Duodenal mucosa (tissue), 2 donors: Measurements from ENCODE around the gene ZNF500.

Source experiments
- H3K27ac ChIP-seq: one replicate; pipeline ENCODE4 v1.7.0; 2013; ENCODE audit warnings: low read depth, low read length
- H3K27me3 ChIP-seq, 2 donors: one replicate each; pipeline ENCODE4 v1.7.0; 2013; ENCODE audit warnings: low read length in 2 of 2, control low read depth in 1 of 2; ENCODE audit not compliant: insufficient read depth in 2 of 2, control insufficient read depth in 1 of 2
- H3K36me3 ChIP-seq, 2 donors: one replicate each; pipeline ENCODE4 v1.7.0; 2013; ENCODE audit warnings: low read length in 2 of 2, control low read depth in 1 of 2; ENCODE audit not compliant: insufficient read depth in 2 of 2, control insufficient read depth in 1 of 2
- H3K4me1 ChIP-seq, 2 donors: one replicate each; pipeline ENCODE4 v1.7.0; 2013; ENCODE audit warnings: low read length in 2 of 2, control low read depth in 1 of 2; ENCODE audit not compliant: insufficient read depth in 2 of 2, control insufficient read depth in 1 of 2
- H3K4me3 ChIP-seq, 2 donors: one replicate each; pipeline ENCODE4 v1.7.0; 2013; ENCODE audit warnings: low read length in 2 of 2, low read depth in 1 of 2
- H3K9ac ChIP-seq, 2 donors: one replicate each; pipeline ENCODE4 v1.7.0; 2013; ENCODE audit warnings: low read length in 2 of 2, low read depth in 1 of 2
- H3K9me3 ChIP-seq, 2 donors: one replicate each; pipeline ENCODE4 v1.7.0; 2013; ENCODE audit warnings: low read length in 2 of 2, control low read depth in 1 of 2; ENCODE audit not compliant: control insufficient read depth in 1 of 2

ZNF500 gene

DNA sequence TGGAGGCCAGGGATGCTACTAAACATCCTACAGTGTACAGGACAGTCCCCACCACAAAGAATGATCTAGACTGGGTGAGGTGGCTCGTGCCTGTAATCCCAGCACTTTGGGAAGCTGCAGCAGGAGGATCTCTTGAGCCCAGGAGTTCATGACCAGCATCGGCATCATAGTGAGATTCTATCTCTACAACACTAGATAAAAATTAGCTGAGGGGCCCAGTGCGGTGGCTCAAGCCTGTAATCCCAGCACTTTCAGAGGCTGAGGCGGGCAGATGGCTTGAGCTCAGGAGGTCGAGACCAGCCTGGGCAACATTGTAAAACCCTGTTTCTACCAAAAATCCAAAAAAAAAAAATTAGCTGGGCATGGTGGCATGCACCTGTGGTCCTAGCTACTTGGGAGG is 5.4 kb upstream of the ZNF500 start:
- Histone ChIP-seq H3K4me1 (peaks cover 10 to 17% of the 10 kb centered on the region in 2 donors), H3K9ac (no peak overlapping the region), H3K27me3 (no peaks in the 10 kb centered on the region), H3K9me3 (no peaks in the 10 kb centered on the region), H3K36me3 (no peaks in the 10 kb centered on the region), H3K4me3 (no peak overlapping the region), H3K27ac (no peak overlapping the region)

DNA sequence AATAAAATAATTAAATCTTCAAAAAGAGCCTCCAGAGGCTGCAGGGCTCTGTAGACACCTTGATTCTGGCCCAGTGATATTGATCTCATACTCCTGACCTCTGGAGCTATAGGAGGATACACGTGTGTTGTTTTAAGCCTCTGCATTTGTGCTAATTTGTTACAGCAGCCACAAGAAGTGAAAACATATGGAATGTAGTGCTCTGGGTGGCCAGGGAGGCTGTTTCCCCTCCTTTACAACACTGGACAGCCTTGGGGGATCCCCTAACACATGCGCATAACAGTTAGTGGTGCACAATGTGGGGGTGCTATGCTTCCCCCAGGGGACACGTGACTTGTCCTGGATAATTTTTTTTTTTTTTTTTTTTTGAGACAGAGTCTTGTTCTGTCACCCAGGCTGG is 4.7 kb upstream of the ZNF500 start:
- no peaks in the 10 kb centered on the region for H3K9me3 ChIP-seq
- no peaks in the 10 kb centered on the region for H3K27me3 ChIP-seq
- no peak overlapping the region for H3K27ac ChIP-seq
- H3K4me1 ChIP-seq, result peaks cover 10 to 17% of the 10 kb centered on the region in 2 donors
- H3K9ac ChIP-seq, result no peak overlapping the region
- no peaks in the 10 kb centered on the region for H3K36me3 ChIP-seq
- no peak overlapping the region for H3K4me3 ChIP-seq

DNA sequence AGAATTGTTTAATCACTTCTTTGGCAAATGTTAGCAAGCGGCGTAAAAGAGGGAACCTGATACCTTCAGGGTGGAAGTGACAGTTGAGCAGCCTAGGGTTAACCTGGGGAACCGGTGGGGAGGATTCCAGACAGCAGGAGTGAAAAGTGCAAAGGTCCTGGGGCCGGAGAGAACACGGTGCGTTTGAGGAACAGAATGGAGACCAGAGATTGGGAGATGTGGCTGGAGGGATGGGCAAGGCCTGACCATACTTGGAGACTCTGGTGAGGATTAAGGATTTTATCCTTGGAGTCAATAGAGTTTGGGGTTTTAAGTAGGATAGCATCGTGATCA is 2.3 kb upstream of the ZNF500 start:
- peak overlapping the region; percentile 88 to 95 for H3K4me3 ChIP-seq
- H3K4me1 ChIP-seq, result peaks cover 20 to 33% of the 10 kb centered on the region in 2 donors
- peak overlapping the region; percentile 71 to 91 for H3K9ac ChIP-seq
- H3K27ac ChIP-seq, result no peak overlapping the region
- peaks cover 0 to 7% of the 10 kb centered on the region in 2 donors for H3K36me3 ChIP-seq
- no peaks in the 10 kb centered on the region for H3K9me3 ChIP-seq
- no peaks in the 10 kb centered on the region for H3K27me3 ChIP-seq

DNA sequence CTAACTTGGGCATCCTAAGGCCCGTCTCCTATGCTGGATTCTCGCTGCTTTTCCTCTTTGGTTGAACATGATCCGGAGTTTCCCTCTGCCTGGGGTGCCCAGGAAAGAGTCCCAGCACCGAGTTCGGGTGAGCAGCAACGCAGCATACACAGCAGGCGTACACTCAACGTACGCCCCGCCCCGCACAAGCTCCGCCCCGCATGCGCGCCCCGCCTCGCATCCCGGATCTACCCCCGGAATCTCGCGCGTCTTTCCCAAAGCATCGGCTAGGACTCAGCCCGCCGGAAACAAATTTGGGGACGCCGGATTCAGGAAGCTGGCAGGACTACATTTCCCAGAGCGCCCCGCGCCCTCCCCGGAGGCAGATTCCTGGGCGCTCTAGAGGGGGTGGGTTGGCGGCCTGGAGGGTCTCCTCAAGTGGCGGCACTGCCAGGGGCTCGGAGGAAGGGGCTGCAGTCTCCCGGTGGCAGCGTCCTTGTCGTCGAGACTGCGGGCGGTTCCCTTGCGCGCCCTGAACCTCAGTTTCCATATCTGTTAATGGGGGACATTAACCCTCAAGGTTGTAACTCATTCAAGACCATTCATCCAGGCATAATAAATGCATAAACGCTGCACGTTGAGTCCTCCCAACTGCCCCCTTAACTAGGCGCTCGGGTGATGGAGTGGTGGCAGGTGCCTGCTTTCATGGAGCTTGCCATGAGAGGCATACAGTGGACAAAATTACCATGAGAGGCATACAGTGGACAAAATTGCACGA is 1.8 kb upstream of the ZNF500 start:
- Histone ChIP-seq H3K4me3 (peak overlapping the region; percentile 88 to 95), H3K36me3 (peaks cover 0 to 12% of the 10 kb centered on the region in 2 donors), H3K9me3 (no peaks in the 10 kb centered on the region), H3K9ac (peak overlapping the region; percentile 71 to 91), H3K4me1 (peaks cover 20 to 33% of the 10 kb centered on the region in 2 donors), H3K27me3 (no peaks in the 10 kb centered on the region), H3K27ac (peak overlapping the region; percentile 85)

DNA sequence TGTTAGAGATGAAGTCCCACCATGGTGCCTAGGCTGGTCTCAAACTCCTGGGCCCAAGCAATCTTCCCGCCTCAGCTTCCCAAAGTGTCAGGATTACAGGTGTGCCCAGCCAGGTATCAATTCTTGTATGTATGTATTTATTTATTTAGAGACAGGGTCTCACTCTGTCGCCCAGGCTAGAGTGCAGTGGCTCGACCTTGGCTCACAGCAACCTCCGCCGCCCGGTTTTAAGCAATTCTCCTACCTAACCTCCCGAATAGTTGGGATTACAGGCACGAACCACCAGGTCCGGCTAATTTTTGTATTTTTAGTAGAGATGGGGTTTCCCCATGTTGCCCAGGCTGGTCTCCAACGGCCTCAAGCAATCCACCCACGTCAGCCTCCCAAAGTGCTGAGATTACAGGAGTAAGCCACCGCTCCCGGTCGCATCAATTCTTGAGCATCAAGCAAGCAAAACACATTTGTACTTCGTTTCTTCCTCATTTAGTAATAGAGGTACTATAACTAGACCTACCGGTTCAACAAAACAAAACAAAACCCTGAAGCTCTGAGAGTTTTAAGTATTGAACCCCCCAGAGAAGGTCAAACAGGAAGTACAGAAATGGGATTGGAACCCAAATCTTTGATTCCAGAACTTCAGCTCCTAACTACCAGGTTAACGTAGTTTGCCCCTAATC is 1.0 kb upstream of the ZNF500 start:
- Histone ChIP-seq H3K27me3 (no peaks in the 10 kb centered on the region), H3K4me3 (peak overlapping the region; percentile 88 to 95), H3K9me3 (no peaks in the 10 kb centered on the region), H3K4me1 (peaks cover 20 to 33% of the 10 kb centered on the region in 2 donors), H3K36me3 (peaks cover 0 to 16% of the 10 kb centered on the region in 2 donors), H3K9ac (peak overlapping the region; percentile 71 to 91), H3K27ac (peak overlapping the region; percentile 85)

DNA sequence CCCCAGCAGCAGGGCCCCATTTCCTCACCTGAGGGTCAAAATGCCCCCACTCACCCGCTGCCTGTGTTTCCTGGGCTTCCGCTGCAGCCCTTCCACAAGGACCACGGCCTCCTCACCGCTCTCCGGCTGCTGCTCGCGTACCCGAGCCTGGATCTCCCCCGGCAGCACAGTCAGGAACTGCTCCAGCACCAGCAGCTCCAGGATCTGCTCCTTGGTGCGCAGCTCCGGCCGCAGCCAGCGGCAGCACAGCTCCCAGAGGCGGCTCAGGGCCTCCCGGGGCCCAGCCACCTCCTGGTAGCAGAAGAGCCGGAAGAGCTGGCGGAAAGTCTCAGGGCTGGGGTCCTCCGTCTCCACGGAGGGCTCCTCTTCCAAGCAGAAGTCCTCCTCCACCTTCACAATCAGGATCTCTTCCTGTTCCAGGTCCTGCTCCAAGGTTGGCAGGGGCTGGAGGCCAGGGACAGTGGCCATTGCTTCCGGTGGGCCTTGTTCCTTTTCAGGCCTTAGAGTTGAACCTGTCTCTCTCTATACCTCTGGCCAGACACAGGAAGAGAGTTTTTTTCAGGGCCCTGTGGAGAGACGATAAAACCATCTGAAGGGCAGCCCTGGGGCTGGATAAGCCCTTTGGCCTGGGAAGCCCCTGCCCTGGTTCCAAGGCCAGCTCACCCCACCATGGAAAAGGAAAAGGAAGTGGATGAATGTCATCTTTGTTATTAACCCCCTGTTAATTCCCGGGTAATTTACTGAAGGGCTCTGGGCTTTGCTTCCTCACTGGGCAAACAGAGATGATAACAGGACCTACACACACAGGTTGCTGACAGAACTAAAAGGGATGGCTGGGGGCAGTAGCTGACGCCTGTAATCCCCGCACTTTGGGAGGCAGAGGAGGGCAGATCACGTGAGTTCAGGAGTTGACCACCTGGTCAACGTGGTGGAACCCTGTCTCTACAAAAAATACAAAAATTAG is 1.2 kb downstream of the ZNF500 start:
- peaks cover 20 to 33% of the 10 kb centered on the region in 2 donors for H3K4me1 ChIP-seq
- H3K27ac ChIP-seq, result no peak overlapping the region
- peak overlapping the region; percentile 87 to 89 for H3K9ac ChIP-seq
- no peaks in the 10 kb centered on the region for H3K9me3 ChIP-seq
- H3K36me3 ChIP-seq, result peaks cover 0 to 28% of the 10 kb centered on the region in 2 donors
- peak overlapping the region; percentile 77 to 90 for H3K4me3 ChIP-seq
- H3K27me3 ChIP-seq, result no peaks in the 10 kb centered on the region

DNA sequence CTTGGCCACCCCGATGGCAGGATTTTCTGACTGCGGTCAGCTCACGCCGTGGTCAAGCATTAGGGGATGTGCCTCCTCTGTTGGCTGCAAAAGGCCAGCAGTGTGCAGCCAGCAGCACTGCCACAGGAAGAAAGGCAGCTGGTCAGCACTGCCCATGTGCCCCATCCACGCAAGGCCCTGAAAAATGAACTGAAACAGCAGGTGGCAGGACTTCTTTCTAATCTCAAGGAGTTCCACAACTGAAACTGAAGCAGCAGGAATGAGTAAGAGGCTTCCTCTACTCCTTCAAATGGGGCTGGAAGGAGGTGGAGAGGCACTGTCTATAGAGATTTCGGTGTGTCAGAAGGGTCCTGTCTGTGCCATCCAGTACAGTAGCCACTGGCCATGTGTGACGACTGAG is 3.2 kb downstream of the ZNF500 start:
- peaks cover 12 to 48% of the 10 kb centered on the region in 2 donors for H3K36me3 ChIP-seq
- no peaks in the 10 kb centered on the region for H3K9me3 ChIP-seq
- H3K4me3 ChIP-seq, result no peak overlapping the region

DNA sequence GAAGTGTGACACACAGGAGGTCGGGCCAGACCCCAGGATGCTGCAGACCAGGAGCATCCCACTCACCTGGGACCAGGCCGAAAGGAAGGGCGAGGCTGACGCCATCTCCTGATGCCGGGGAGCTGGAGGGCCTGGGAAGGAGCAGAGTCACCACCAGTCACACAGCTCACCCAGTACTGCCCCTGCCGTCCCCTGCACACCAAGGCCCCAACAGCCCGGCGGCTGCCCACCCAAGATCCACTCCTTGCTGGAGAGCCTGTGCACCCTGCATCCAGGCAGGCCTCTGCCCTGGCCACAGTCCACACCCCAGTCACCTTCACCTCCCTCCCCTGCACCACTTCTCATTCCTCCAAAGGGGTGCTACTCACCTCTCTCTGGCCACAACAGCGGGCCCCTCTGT is 4.8 kb downstream of the ZNF500 start:
- Histone ChIP-seq H3K9me3 (no peaks in the 10 kb centered on the region), H3K36me3 (peaks cover 19 to 58% of the 10 kb centered on the region in 2 donors), H3K27ac (no peak overlapping the region), H3K27me3 (no peaks in the 10 kb centered on the region), H3K4me3 (no peak overlapping the region), H3K4me1 (peaks cover 10 to 16% of the 10 kb centered on the region in 2 donors), H3K9ac (no peak overlapping the region)

More for the DNA sequence above, 3.2 kb downstream of the ZNF500 start:
- no peak overlapping the region for H3K9ac ChIP-seq
- H3K27ac ChIP-seq, result no peak overlapping the region
- H3K27me3 ChIP-seq, result no peaks in the 10 kb centered on the region
- H3K4me1 ChIP-seq, result peaks cover 10 to 26% of the 10 kb centered on the region in 2 donors

DNA sequence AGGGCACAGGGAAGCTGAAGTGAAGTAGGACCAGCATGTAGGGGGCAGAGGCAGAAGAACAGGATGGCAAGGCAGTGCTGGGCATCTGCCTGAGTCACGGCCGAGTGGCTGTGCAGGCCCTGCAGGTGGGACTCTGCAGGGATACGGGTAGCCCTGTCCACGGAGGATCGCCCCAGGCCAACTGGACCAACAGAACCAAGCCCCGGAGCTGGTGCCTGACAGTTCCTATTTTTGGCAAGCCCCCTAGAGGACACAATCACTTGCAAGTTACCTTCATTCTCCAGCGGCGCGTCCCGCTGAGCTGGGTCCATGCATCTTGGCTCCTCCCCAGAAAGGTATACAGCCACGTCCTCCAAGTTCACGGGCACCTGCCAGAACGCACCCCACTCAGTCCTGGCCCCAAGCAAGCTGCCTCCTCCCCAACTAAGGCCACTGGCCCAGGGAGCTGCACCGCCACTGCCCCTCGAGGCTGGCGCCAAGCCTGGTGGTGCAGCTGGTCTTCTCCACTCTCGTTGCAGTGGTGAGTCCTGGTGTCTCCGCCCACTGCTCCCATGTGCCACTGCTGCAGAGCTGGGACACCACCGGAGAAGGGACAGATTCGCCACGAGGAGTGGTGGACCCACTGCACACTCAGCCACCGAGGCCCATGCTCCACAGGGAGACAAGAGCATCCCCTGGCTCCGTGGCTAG is 6.6 kb downstream of the ZNF500 start:
- Histone ChIP-seq H3K36me3 (peaks cover 25 to 62% of the 10 kb centered on the region in 2 donors), H3K27ac (no peak overlapping the region), H3K27me3 (no peaks in the 10 kb centered on the region), H3K9ac (no peak overlapping the region), H3K4me1 (peaks cover 0 to 6% of the 10 kb centered on the region in 2 donors), H3K9me3 (peaks cover 0 to 4% of the 10 kb centered on the region in 2 donors), H3K4me3 (no peak overlapping the region)
